GM06990 (cell line): Measurements from ENCODE around the gene LRRC45.

Experiments used
- DNase-seq: peaks from one replicate; pipeline ENCODE4 v3.0.0-alpha.2; 2011; ENCODE audit not compliant: insufficient read length; ENCODE audit errors: extremely low read depth
- H3K27me3 ChIP-seq: replicated peaks from 2 replicates; pipeline ENCODE4 v1.6.0; 2011; ENCODE audit warnings: low read length; ENCODE audit not compliant: control insufficient read depth, insufficient read depth
- H3K36me3 ChIP-seq: 2 replicates; pipeline ENCODE4 v1.5.1; 2011; ENCODE audit warnings: low read length; ENCODE audit not compliant: control insufficient read depth, insufficient read depth
- H3K4me3 ChIP-seq: replicated peaks from 2 replicates; pipeline ENCODE4 v1.5.1; 2011; ENCODE audit warnings: low read depth, mild to moderate bottlenecking, control low read depth, low read length
- TF ChIP-seq, protein P1 (sequence below): IDR thresholded peaks from 2 replicates; pipeline ENCODE4 v1.5.1; 2011; ENCODE audit warnings: low read length, control low read depth, mild to moderate bottlenecking, inconsistent platforms; ENCODE audit not compliant: insufficient read depth, poor library complexity, severe bottlenecking

The LRRC45 gene

DNA sequence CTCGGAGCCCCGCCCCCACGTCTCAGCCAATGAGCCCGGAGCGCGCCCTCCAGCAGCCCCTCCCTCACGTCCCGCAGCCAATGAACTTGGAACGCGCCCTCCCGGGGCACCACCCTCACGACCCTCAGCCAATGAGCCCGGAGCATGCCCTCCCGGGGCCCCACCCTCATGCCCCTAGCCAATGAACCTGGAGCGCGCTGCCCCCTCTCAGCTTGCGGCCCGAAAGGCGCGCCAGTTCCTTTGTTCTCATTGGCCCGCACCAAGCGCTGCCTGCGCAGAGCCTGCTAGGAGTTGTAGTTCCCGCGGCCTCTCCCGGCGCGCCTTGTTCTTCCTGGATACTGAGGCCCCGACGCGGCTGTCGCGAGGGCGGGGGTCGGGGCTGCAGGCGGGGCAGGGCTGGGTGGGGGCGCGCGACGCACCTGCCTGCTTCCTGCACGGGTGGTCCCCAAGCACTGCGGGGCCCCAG lies at the start of gene LRRC45:
TSS of gene LRRC45 (plus strand) at position 325 of the 466 bp plus-strand sequence. CDS start 339 bp downstream, outside the sequence.
- peak; percentile 99 for DNase-seq
- Histone ChIP-seq H3K36me3 (no peaks in the 10 kb centered on the region; the same call in 1 of the 2 replicates), H3K27me3 (no peaks in the 10 kb centered on the region), H3K4me3 (peak within 1 kb of the TSS; percentile 87)
- TF ChIP-seq, protein P1, sequence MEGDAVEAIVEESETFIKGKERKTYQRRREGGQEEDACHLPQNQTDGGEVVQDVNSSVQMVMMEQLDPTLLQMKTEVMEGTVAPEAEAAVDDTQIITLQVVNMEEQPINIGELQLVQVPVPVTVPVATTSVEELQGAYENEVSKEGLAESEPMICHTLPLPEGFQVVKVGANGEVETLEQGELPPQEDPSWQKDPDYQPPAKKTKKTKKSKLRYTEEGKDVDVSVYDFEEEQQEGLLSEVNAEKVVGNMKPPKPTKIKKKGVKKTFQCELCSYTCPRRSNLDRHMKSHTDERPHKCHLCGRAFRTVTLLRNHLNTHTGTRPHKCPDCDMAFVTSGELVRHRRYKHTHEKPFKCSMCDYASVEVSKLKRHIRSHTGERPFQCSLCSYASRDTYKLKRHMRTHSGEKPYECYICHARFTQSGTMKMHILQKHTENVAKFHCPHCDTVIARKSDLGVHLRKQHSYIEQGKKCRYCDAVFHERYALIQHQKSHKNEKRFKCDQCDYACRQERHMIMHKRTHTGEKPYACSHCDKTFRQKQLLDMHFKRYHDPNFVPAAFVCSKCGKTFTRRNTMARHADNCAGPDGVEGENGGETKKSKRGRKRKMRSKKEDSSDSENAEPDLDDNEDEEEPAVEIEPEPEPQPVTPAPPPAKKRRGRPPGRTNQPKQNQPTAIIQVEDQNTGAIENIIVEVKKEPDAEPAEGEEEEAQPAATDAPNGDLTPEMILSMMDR, result no peak

GRCh38 chr17:81973432-81973831 lies 49.7 kb upstream of the LRRC45 start:
- TF ChIP-seq, protein P1, result no peak
- no peak for DNase-seq
- Histone ChIP-seq H3K4me3 (no peak overlapping the region), H3K36me3 (no peaks in the 10 kb centered on the region), H3K27me3 (no peaks in the 10 kb centered on the region)

GRCh38 chr17:81976332-81977210 lies 46.5 kb upstream of the LRRC45 start:
- no peaks in the 10 kb centered on the region; the same call in none of the 2 replicates for H3K36me3 ChIP-seq
- peak overlapping the region; percentile 85 for H3K4me3 ChIP-seq
- H3K27me3 ChIP-seq, result no peaks in the 10 kb centered on the region
- TF ChIP-seq, protein P1, result no peak
- peak; percentile 46 for DNase-seq

GRCh38 chr17:81977211-81977808 lies 45.8 kb upstream of the LRRC45 start, which contains the start of gene ASPSCR1:
ASPSCR1 (plus strand) TSS chr17:81977629; CDS start chr17:81977647, 18 bp downstream.
- DNase-seq, result peak; percentile 92
- H3K27me3 ChIP-seq, result no peaks in the 10 kb centered on the region
- TF ChIP-seq, protein P1, result no peak

DNA sequence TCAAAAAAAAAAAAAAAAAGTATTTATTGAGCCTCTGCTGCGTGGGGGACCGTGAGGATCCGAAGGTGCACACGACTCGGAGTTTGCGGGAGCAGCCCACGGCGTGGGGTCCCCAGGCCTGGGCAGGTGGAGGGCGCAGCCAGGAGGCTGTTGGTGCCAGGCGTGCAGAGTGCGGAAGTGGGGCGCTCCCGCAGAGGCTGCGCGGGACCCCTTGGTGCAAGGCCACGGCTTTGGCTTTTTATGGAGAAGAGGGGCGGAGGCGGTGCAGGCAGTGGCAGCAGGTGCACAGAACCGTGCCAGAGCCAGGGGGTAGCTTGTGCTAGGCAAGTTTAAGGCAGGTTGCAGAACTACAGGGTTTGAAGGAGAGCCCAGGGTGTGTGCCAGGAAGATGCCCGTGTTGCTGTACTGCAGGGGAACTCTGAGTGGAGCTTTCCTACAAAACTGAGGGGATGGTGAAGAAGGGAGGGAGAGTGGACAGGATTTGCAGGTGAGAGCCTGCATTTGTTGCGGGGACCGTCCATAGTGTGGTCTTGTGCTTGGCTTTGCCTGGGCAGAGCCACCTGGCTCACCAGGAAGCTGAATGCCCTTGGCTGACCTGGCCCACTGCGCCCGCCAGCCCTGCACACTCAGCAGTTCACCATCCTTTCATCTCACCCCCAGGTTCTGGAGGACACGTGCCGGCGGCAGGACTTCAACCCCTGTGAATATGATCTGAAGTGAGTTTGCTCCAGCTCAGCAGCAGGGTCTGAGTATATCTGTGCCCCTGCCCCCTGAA lies 44.4 kb upstream of the LRRC45 start:
- Histone ChIP-seq H3K36me3 (peaks cover 3% of the 10 kb centered on the region), H3K4me3 (peak overlapping the region; percentile 85), H3K27me3 (no peaks in the 10 kb centered on the region)
- DNase-seq, result no peak
- TF ChIP-seq, protein P1, result no peak

More at GRCh38 chr17:81977211-81977808, 45.8 kb upstream of the LRRC45 start, which contains the start of gene ASPSCR1:
- no peaks in the 10 kb centered on the region; the same call in none of the 2 replicates for H3K36me3 ChIP-seq
- peak within 1 kb of the TSS; percentile 85 for H3K4me3 ChIP-seq
